ENCODE measurements around the gene ROBO1.

GRCh38 chr3:78857494-78858111, 910.2 kb downstream of the ROBO1 start:
- no peak for TF ChIP-seq ZFP36 (IDR thresholded peaks at IDR 0.05; ENCODE audit: borderline replicate concordance, low read depth, low read length, partially characterized antibody)
- TF ChIP-seq CTCF (CRISPR knock-in tag; IDR thresholded peaks at IDR 0.05): peak; percentile 42; the same call in 1 of the 2 replicates
- no peak for TF ChIP-seq FOSL1 (CRISPR knock-in tag; IDR thresholded peaks at IDR 0.05; ENCODE audit: borderline replicate concordance)
- no peak for TF ChIP-seq ZNF501 (CRISPR knock-in tag; IDR thresholded peaks at IDR 0.05)
- no peak for TF ChIP-seq GLI4 (CRISPR knock-in tag; IDR thresholded peaks at IDR 0.05; ENCODE audit: borderline replicate concordance)
- no peak for TF ChIP-seq ZNF605 (CRISPR knock-in tag; IDR thresholded peaks at IDR 0.05)
